Liver (tissue), 2 donors: ENCODE data around the gene RNF112.

Source experiments
- CTCF ChIP-seq: fragments of 150-350 bp; IDR thresholded peaks from 2 replicates; pipeline ENCODE4 v1.5.1; 2017; ENCODE audit warnings: improper control_type of control experiment, low read depth, low read length; ENCODE audit not compliant: missing input control
- MAX ChIP-seq: IDR thresholded peaks from 2 replicates; pipeline ENCODE4 v1.6.1; 2016; ENCODE audit warnings: antibody characterized with exemption
- donor health status: healthy.

- TF ChIP-seq CTCF (no peak), MAX (no peak)
Measured at GRCh38 chr17:19404264-19404663, 6.8 kb upstream of the RNF112 start.
